ENCODE results near the gene CUX1.

Gene CUX1

DNA sequence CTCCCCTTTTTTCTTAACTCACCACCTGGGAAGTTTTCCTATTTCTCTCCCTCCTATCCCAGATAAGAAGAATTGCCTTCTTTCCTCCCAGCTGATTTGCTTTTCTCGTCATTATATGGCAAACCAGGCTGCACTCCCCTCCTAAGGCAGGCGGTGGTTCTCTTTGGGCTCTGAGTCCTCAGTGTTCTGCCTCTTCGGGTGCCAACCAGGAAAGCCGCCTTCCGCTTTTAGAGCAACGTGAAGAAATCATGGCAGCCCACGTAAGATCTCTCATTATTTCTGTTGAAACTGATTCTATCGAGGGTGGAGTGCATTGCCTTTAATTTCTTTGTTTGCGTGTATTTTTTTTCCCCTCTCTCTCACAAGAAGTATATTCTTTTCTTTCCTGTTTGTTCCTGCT lies 141.9 kb downstream of the CUX1 start (continued):
- TF ChIP-seq ZBTB21 (tag by site-specific recombination; IDR thresholded peaks at IDR 0.05) (no peak), ZNF223 (tag by site-specific recombination; IDR thresholded peaks at IDR 0.05) (no peak), BCL11B (tag by site-specific recombination; IDR thresholded peaks at IDR 0.05; ENCODE audit: low read depth) (no peak), ZNF830 (tag by site-specific recombination; IDR thresholded peaks at IDR 0.05; ENCODE audit: low read depth) (no peak)
- TF ChIP-seq, protein P1, sequence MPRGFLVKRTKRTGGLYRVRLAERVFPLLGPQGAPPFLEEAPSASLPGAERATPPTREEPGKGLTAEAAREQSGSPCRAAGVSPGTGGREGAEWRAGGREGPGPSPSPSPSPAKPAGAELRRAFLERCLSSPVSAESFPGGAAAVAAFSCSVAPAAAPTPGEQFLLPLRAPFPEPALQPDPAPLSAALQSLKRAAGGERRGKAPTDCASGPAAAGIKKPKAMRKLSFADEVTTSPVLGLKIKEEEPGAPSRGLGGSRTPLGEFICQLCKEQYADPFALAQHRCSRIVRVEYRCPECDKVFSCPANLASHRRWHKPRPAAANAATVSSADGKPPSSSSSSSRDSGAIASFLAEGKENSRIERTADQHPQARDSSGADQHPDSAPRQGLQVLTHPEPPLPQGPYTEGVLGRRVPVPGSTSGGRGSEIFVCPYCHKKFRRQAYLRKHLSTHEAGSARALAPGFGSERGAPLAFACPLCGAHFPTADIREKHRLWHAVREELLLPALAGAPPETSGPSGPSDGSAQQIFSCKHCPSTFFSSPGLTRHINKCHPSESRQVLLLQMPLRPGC (tag by site-specific recombination; IDR thresholded peaks at IDR 0.05), result no peak

DNA sequence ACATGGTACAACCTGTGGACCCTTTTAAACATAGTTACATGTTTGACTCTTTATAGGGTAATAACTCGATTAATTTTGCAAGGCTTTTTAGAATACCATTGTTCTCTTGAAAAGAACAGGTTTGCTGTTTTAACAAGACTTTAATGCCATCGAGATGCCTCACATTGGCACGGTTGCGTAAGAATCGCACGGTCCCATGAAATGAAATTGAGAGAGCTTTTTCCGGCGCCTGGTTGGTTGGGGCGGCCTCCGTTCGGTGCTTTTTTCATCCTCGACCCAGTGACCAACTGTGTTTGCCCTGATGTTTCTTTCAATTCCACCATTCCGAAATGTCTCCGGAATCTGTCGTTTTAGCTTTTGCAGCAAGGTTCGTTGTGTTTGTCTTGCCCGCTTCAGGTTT lies 142.4 kb downstream of the CUX1 start:
- Histone ChIP-seq H3K4me3 (ENCODE audit: low read depth, low read length) (no peak overlapping the region), H3K36me3 (ENCODE audit: control insufficient read depth in 2 of 2, insufficient read depth in 1 of 2, low read length in 2 of 2) (no peaks in the 10 kb centered on the region), H3K9me3 (ENCODE audit: control insufficient read depth, insufficient read depth, low read depth, low read length) (no peaks in the 10 kb centered on the region), H3K27ac (ENCODE audit: extremely low read depth, low read depth, low read length) (no peak overlapping the region), H3K4me1 (ENCODE audit: control insufficient read depth, insufficient read depth, low read length) (no peaks in the 10 kb centered on the region)
- TF ChIP-seq REPIN1 (tag by site-specific recombination; IDR thresholded peaks at IDR 0.05; ENCODE audit: low read depth), result no peak
- TF ChIP-seq, protein P2, sequence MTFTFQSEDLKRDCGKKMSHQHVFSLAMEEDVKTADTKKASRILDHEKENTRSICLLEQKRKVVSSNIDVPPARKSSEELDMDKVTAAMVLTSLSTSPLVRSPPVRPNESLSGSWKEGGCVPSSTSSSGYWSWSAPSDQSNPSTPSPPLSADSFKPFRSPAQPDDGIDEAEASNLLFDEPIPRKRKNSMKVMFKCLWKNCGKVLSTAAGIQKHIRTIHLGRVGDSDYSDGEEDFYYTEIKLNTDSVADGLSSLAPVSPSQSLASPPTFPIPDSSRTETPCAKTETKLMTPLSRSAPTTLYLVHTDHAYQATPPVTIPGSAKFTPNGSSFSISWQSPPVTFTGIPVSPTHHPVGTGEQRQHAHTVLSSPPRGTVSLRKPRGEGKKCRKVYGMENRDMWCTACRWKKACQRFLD (tag by site-specific recombination; IDR thresholded peaks at IDR 0.05), result no peak
- no peak for TF ChIP-seq ZNF221 (tag by site-specific recombination; IDR thresholded peaks at IDR 0.05; ENCODE audit: borderline replicate concordance)
- no peak for TF ChIP-seq ZNF777 (tag by site-specific recombination; IDR thresholded peaks at IDR 0.05; ENCODE audit: borderline replicate concordance)
- TF ChIP-seq ZNF571 (tag by site-specific recombination; IDR thresholded peaks at IDR 0.05), result no peak
- TF ChIP-seq FEZF1 (tag by site-specific recombination; IDR thresholded peaks at IDR 0.05), result no peak
- TF ChIP-seq ZNF138 (tag by site-specific recombination; IDR thresholded peaks at IDR 0.05; ENCODE audit: borderline replicate concordance), result no peak
- no peak for TF ChIP-seq EGR2 (tag by site-specific recombination; IDR thresholded peaks at IDR 0.05; ENCODE audit: low read depth)
- no peak for TF ChIP-seq ZNF133 (tag by site-specific recombination; IDR thresholded peaks at IDR 0.05)
- no peak for TF ChIP-seq BCL11B (tag by site-specific recombination; IDR thresholded peaks at IDR 0.05; ENCODE audit: low read depth)
- TF ChIP-seq SETDB1 (IDR thresholded peaks at IDR 0.05; ENCODE audit: insufficient read length, low read length), result no peak
- TF ChIP-seq ZNF223 (tag by site-specific recombination; IDR thresholded peaks at IDR 0.05), result no peak
- no peak for TF ChIP-seq ZNF239 (tag by site-specific recombination; IDR thresholded peaks at IDR 0.05)
- TF ChIP-seq, protein P3, sequence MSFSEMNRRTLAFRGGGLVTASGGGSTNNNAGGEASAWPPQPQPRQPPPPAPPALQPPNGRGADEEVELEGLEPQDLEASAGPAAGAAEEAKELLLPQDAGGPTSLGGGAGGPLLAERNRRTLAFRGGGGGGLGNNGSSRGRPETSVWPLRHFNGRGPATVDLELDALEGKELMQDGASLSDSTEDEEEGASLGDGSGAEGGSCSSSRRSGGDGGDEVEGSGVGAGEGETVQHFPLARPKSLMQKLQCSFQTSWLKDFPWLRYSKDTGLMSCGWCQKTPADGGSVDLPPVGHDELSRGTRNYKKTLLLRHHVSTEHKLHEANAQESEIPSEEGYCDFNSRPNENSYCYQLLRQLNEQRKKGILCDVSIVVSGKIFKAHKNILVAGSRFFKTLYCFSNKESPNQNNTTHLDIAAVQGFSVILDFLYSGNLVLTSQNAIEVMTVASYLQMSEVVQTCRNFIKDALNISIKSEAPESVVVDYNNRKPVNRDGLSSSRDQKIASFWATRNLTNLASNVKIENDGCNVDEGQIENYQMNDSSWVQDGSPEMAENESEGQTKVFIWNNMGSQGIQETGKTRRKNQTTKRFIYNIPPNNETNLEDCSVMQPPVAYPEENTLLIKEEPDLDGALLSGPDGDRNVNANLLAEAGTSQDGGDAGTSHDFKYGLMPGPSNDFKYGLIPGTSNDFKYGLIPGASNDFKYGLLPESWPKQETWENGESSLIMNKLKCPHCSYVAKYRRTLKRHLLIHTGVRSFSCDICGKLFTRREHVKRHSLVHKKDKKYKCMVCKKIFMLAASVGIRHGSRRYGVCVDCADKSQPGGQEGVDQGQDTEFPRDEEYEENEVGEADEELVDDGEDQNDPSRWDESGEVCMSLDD (tag by site-specific recombination; IDR thresholded peaks at IDR 0.05), result no peak
- TF ChIP-seq, protein P4, sequence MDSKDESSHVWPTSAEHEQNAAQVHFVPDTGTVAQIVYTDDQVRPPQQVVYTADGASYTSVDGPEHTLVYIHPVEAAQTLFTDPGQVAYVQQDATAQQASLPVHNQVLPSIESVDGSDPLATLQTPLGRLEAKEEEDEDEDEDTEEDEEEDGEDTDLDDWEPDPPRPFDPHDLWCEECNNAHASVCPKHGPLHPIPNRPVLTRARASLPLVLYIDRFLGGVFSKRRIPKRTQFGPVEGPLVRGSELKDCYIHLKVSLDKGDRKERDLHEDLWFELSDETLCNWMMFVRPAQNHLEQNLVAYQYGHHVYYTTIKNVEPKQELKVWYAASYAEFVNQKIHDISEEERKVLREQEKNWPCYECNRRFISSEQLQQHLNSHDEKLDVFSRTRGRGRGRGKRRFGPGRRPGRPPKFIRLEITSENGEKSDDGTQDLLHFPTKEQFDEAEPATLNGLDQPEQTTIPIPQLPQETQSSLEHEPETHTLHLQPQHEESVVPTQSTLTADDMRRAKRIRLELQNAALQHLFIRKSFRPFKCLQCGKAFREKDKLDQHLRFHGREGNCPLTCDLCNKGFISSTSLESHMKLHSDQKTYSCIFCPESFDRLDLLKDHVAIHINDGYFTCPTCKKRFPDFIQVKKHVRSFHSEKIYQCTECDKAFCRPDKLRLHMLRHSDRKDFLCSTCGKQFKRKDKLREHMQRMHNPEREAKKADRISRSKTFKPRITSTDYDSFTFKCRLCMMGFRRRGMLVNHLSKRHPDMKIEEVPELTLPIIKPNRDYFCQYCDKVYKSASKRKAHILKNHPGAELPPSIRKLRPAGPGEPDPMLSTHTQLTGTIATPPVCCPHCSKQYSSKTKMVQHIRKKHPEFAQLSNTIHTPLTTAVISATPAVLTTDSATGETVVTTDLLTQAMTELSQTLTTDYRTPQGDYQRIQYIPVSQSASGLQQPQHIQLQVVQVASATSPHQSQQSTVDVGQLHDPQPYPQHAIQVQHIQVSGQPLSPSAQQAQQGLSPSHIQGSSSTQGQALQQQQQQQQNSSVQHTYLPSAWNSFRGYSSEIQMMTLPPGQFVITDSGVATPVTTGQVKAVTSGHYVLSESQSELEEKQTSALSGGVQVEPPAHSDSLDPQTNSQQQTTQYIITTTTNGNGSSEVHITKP (tag by site-specific recombination; IDR thresholded peaks at IDR 0.05), result no peak
- no peak for TF ChIP-seq SP7 (tag by site-specific recombination; IDR thresholded peaks at IDR 0.05)
- TF ChIP-seq, protein P5, sequence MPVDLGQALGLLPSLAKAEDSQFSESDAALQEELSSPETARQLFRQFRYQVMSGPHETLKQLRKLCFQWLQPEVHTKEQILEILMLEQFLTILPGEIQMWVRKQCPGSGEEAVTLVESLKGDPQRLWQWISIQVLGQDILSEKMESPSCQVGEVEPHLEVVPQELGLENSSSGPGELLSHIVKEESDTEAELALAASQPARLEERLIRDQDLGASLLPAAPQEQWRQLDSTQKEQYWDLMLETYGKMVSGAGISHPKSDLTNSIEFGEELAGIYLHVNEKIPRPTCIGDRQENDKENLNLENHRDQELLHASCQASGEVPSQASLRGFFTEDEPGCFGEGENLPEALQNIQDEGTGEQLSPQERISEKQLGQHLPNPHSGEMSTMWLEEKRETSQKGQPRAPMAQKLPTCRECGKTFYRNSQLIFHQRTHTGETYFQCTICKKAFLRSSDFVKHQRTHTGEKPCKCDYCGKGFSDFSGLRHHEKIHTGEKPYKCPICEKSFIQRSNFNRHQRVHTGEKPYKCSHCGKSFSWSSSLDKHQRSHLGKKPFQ (tag by site-specific recombination; IDR thresholded peaks at IDR 0.05), result no peak
- TF ChIP-seq ZNF24 (tag by site-specific recombination; IDR thresholded peaks at IDR 0.05), result no peak
- no peak for TF ChIP-seq ZBTB7A (tag by site-specific recombination; IDR thresholded peaks at IDR 0.05; ENCODE audit: low read depth)
- ChIA-PET CTCF (no interaction called here), POLR2A (no interaction called here)
